ENCODE measurements around the gene ZNF532.

Gene ZNF532

GRCh38 chr18:58975296-58975695, 110.6 kb downstream of the ZNF532 start:
- Histone ChIP-seq H4K20me1 (ENCODE audit: insufficient read depth, low read length) (no peaks in the 10 kb centered on the region), H3K36me3 (ENCODE audit: insufficient read depth, low read length) (no peaks in the 10 kb centered on the region), H3K79me2 (ENCODE audit: insufficient read depth, low read length) (no peaks in the 10 kb centered on the region), H3K27me3 (ENCODE audit: insufficient read depth, low read length, poor library complexity) (peaks cover 10% of the 10 kb centered on the region), H3K4me2 (ENCODE audit: insufficient read depth, low read length) (no peak overlapping the region), H3K27ac (ENCODE audit: low read length) (no peak overlapping the region), H3K4me3 (ENCODE audit: low read depth in 1 of 2, low read length in 2 of 2) (no peak overlapping the region), H2AFZ (ENCODE audit: low read depth, low read length) (no peak overlapping the region), H3K9ac (ENCODE audit: low read depth, low read length) (no peak overlapping the region), H3K9me3 (ENCODE audit: insufficient read depth, low read length, severe bottlenecking) (no peaks in the 10 kb centered on the region), H3K4me1 (ENCODE audit: insufficient read depth, low read length) (no peaks in the 10 kb centered on the region)
- TF ChIP-seq CTCF (IDR thresholded peaks at IDR 0.05; ENCODE audit: borderline replicate concordance, extremely low read depth, low read length, poor library complexity, severe bottlenecking), result no peak
- ATAC-seq (ENCODE audit: insufficient read depth, low read depth) (no peak), DNase-seq (no peak)

- no peak for TF ChIP-seq CTCF (IDR thresholded peaks at IDR 0.05; ENCODE audit: borderline replicate concordance, extremely low read depth, low read length, poor library complexity, severe bottlenecking)
- TF ChIP-seq EZH2 (IDR thresholded peaks at IDR 0.05; ENCODE audit: borderline replicate concordance, low read depth, low read length, severe bottlenecking), result no peak
- Histone ChIP-seq H2AFZ (ENCODE audit: low read depth, low read length) (no peak overlapping the region), H3K9ac (ENCODE audit: low read depth, low read length) (no peak overlapping the region), H3K4me3 (ENCODE audit: low read depth in 1 of 2, low read length in 2 of 2) (no peak overlapping the region), H3K27me3 (ENCODE audit: insufficient read depth, low read length, poor library complexity) (peaks cover 10% of the 10 kb centered on the region), H3K4me2 (ENCODE audit: insufficient read depth, low read length) (no peak overlapping the region), H4K20me1 (ENCODE audit: insufficient read depth, low read length) (no peaks in the 10 kb centered on the region), H3K79me2 (ENCODE audit: insufficient read depth, low read length) (no peaks in the 10 kb centered on the region), H3K27ac (ENCODE audit: low read length) (no peak overlapping the region), H3K36me3 (ENCODE audit: insufficient read depth, low read length) (no peaks in the 10 kb centered on the region), H3K9me3 (ENCODE audit: insufficient read depth, low read length, severe bottlenecking) (no peaks in the 10 kb centered on the region), H3K4me1 (ENCODE audit: insufficient read depth, low read length) (no peaks in the 10 kb centered on the region)
- DNase-seq (no peak), ATAC-seq (ENCODE audit: insufficient read depth, low read depth) (no peak)
Measured at GRCh38 chr18:58975781-58976180, 111.1 kb downstream of the ZNF532 start.

- no peaks in the 10 kb centered on the region for H4K20me1 ChIP-seq (ENCODE audit: insufficient read depth, low read length)
- ATAC-seq (ENCODE audit: insufficient read depth, low read depth) (no peak), DNase-seq (no peak)
- no peaks in the 10 kb centered on the region for H3K36me3 ChIP-seq (ENCODE audit: insufficient read depth, low read length)
- H3K4me1 ChIP-seq (ENCODE audit: insufficient read depth, low read length), result no peaks in the 10 kb centered on the region
- H3K4me3 ChIP-seq (ENCODE audit: low read depth in 1 of 2, low read length in 2 of 2), result no peak overlapping the region
- H2AFZ ChIP-seq (ENCODE audit: low read depth, low read length), result no peak overlapping the region
- H3K9me3 ChIP-seq (ENCODE audit: insufficient read depth, low read length, severe bottlenecking), result no peaks in the 10 kb centered on the region
- no peak overlapping the region for H3K9ac ChIP-seq (ENCODE audit: low read depth, low read length)
- H3K79me2 ChIP-seq (ENCODE audit: insufficient read depth, low read length), result no peaks in the 10 kb centered on the region
- TF ChIP-seq EZH2 (IDR thresholded peaks at IDR 0.05; ENCODE audit: borderline replicate concordance, low read depth, low read length, severe bottlenecking), result no peak
- no peak for TF ChIP-seq CTCF (IDR thresholded peaks at IDR 0.05; ENCODE audit: borderline replicate concordance, extremely low read depth, low read length, poor library complexity, severe bottlenecking)
- peaks cover 10% of the 10 kb centered on the region for H3K27me3 ChIP-seq (ENCODE audit: insufficient read depth, low read length, poor library complexity)
- H3K4me2 ChIP-seq (ENCODE audit: insufficient read depth, low read length), result no peak overlapping the region
- no peak overlapping the region for H3K27ac ChIP-seq (ENCODE audit: low read length)
Measured at GRCh38 chr18:58977223-58977622, 112.5 kb downstream of the ZNF532 start.

- Histone ChIP-seq H2AFZ (ENCODE audit: low read depth, low read length) (no peak overlapping the region), H4K20me1 (ENCODE audit: insufficient read depth, low read length) (no peaks in the 10 kb centered on the region), H3K27me3 (ENCODE audit: insufficient read depth, low read length, poor library complexity) (peaks cover 10% of the 10 kb centered on the region), H3K27ac (ENCODE audit: low read length) (no peak overlapping the region), H3K4me2 (ENCODE audit: insufficient read depth, low read length) (no peak overlapping the region), H3K79me2 (ENCODE audit: insufficient read depth, low read length) (no peaks in the 10 kb centered on the region), H3K4me3 (ENCODE audit: low read depth in 1 of 2, low read length in 2 of 2) (no peak overlapping the region), H3K4me1 (ENCODE audit: insufficient read depth, low read length) (no peaks in the 10 kb centered on the region), H3K9me3 (ENCODE audit: insufficient read depth, low read length, severe bottlenecking) (no peaks in the 10 kb centered on the region), H3K9ac (ENCODE audit: low read depth, low read length) (no peak overlapping the region), H3K36me3 (ENCODE audit: insufficient read depth, low read length) (no peaks in the 10 kb centered on the region)
- no peak for DNase-seq
- TF ChIP-seq CTCF (IDR thresholded peaks at IDR 0.05; ENCODE audit: borderline replicate concordance, extremely low read depth, low read length, poor library complexity, severe bottlenecking), result no peak
- no peak for ATAC-seq (ENCODE audit: insufficient read depth, low read depth)
Measured at GRCh38 chr18:58977801-58978200, 113.1 kb downstream of the ZNF532 start.

Data from DND-41 (cell line).